OCI-M1 (cell line): ENCODE data around the gene BTBD19.

Experiments used
- DNase-seq: peaks from one replicate; lab custom pipeline; 2025; lab: John Stamatoyannopoulos, UW

The BTBD19 gene

GRCh38 chr1:44855742-44856141, 47.4 kb downstream of the BTBD19 start:
- DNase-seq = no peak

- no peak for DNase-seq
These were observed 49.1 kb downstream of the BTBD19 start for GRCh38 chr1:44857446-44857845.

- DNase-seq = no peak
These were observed 52.0 kb downstream of the BTBD19 start for GRCh38 chr1:44860331-44860730.

- peak; percentile 11 for DNase-seq
These were observed 52.6 kb downstream of the BTBD19 start for GRCh38 chr1:44860891-44861425.

- DNase-seq = peak; percentile 5
These were observed 54.6 kb downstream of the BTBD19 start for GRCh38 chr1:44862829-44863401.
